Endothelial cell (in vitro differentiated cells): Measurements from ENCODE around the gene ZNF536. TPM values are rescaled to one million over a fixed set of nuclear protein-coding genes. Genes with fewer than 3 reads are reported as not detected.

Experiments used
- DNase-seq: peaks from one replicate; pipeline ENCODE4 v3.0.0; 2021; ENCODE audit warnings: low spot score
- H3K27ac Mint-ChIP-seq: one replicate; pipeline ENCODE4 v1.8.0; 2021; ENCODE audit warnings: mixed read lengths, inconsistent platforms; ENCODE audit not compliant: unreplicated experiment
- H3K27me3 Mint-ChIP-seq: one replicate; pipeline ENCODE4 v1.8.0; 2021; ENCODE audit warnings: mild to moderate bottlenecking, moderate library complexity, mixed read lengths, inconsistent platforms; ENCODE audit not compliant: unreplicated experiment
- H3K36me3 Mint-ChIP-seq: one replicate; pipeline ENCODE4 v1.8.0; 2021; ENCODE audit warnings: mild to moderate bottlenecking, low read depth, mixed read lengths, inconsistent platforms; ENCODE audit not compliant: unreplicated experiment
- H3K4me1 Mint-ChIP-seq: one replicate; pipeline ENCODE4 v1.8.0; 2021; ENCODE audit warnings: mild to moderate bottlenecking, mixed read lengths, inconsistent platforms; ENCODE audit not compliant: unreplicated experiment
- H3K4me3 Mint-ChIP-seq: one replicate; pipeline ENCODE4 v1.8.0; 2021; ENCODE audit warnings: mild to moderate bottlenecking, mixed read lengths, inconsistent platforms; ENCODE audit not compliant: unreplicated experiment
- H3K9me3 Mint-ChIP-seq: one replicate; pipeline ENCODE4 v1.8.0; 2021; ENCODE audit warnings: mixed read lengths, inconsistent platforms; ENCODE audit not compliant: unreplicated experiment
- CTCF ChIP-seq: fragments of 200-600 bp; sonication (generic); IDR thresholded peaks from one replicate; pipeline ENCODE4 v1.5.0; 2021; ENCODE audit warnings: antibody characterized with exemption; ENCODE audit not compliant: unreplicated experiment
- total RNA-seq: library from RNA; stranded (reverse); fragmentation: NEBNext Ultra II Directional; extraction: Animal tissue kit (Norgen Biotek cat#: 25700); gene quantifications from one replicate; pipeline ENCODE4 v1.2.1, GENCODE V29; 2021; ENCODE audit not compliant: unreplicated experiment

The ZNF536 gene
- total RNA-seq, 1 donor from 2014 or later: 0.33 TPM

- Mint-ChIP-seq H3K27ac (no peak overlapping the region), H3K36me3 (no peaks in the 10 kb centered on the region), H3K4me1 (peaks cover 9% of the 10 kb centered on the region), H3K4me3 (no peak overlapping the region), H3K27me3 (peaks cover 10% of the 10 kb centered on the region), H3K9me3 (no peaks in the 10 kb centered on the region)
- TF ChIP-seq CTCF: no peak
- no peak for DNase-seq
Measured at GRCh38 chr19:30387311-30388115, 15.3 kb downstream of the ZNF536 start.

- Mint-ChIP-seq H3K27ac (no peak overlapping the region), H3K27me3 (peaks cover 9% of the 10 kb centered on the region), H3K36me3 (no peaks in the 10 kb centered on the region), H3K4me3 (no peak overlapping the region), H3K4me1 (peaks cover 9% of the 10 kb centered on the region), H3K9me3 (no peaks in the 10 kb centered on the region)
- no peak for TF ChIP-seq CTCF
- DNase-seq: no peak
Measured at GRCh38 chr19:30388327-30388726, 16.1 kb downstream of the ZNF536 start.

- TF ChIP-seq CTCF: no peak
- Mint-ChIP-seq H3K9me3 (no peaks in the 10 kb centered on the region), H3K4me1 (peaks cover 9% of the 10 kb centered on the region), H3K27me3 (peaks cover 9% of the 10 kb centered on the region), H3K4me3 (no peak overlapping the region), H3K27ac (no peak overlapping the region), H3K36me3 (no peaks in the 10 kb centered on the region)
- DNase-seq: no peak
Measured at GRCh38 chr19:30388819-30389218, 16.6 kb downstream of the ZNF536 start.

- DNase-seq: no peak
- no peak for TF ChIP-seq CTCF
Measured at GRCh38 chr19:30390356-30390988, 18.3 kb downstream of the ZNF536 start.

GRCh38 chr19:30391052-30391451 lies 18.9 kb downstream of the ZNF536 start:
- Mint-ChIP-seq H3K27me3 (peaks cover 5% of the 10 kb centered on the region), H3K4me1 (peaks cover 9% of the 10 kb centered on the region), H3K9me3 (no peaks in the 10 kb centered on the region), H3K4me3 (no peak overlapping the region), H3K27ac (no peak overlapping the region), H3K36me3 (no peaks in the 10 kb centered on the region)
- no peak for DNase-seq
- TF ChIP-seq CTCF: no peak

More at GRCh38 chr19:30390356-30390988, 18.3 kb downstream of the ZNF536 start:
- H3K27ac Mint-ChIP-seq: no peak overlapping the region
- no peaks in the 10 kb centered on the region for H3K36me3 Mint-ChIP-seq
- no peaks in the 10 kb centered on the region for H3K9me3 Mint-ChIP-seq
- peaks cover 7% of the 10 kb centered on the region for H3K27me3 Mint-ChIP-seq
- peaks cover 9% of the 10 kb centered on the region for H3K4me1 Mint-ChIP-seq
- H3K4me3 Mint-ChIP-seq: no peak overlapping the region
